HG03175 (cell line): ENCODE data around the gene KRTAP10-6.
"Not testable (repeated sequence)": the region's sequence is repeated elsewhere in the genome, so short reads cannot be mapped to it uniquely, and the experiment has no call there.

Source experiments
- ATAC-seq: cut with Tn5 transposase; IDR thresholded peaks from one replicate; pipeline ENCODE4 v1.9.1; 2021; ENCODE audit warnings: mild to moderate bottlenecking, moderate library complexity; ENCODE audit not compliant: unreplicated experiment

Gene KRTAP10-6

GRCh38 chr21:44564099-44564498 lies 28.2 kb downstream of the KRTAP10-6 start:
- no peak for ATAC-seq

GRCh38 chr21:44558695-44559094 lies 33.6 kb downstream of the KRTAP10-6 start, which contains the start of gene KRTAP10-3:
Gene KRTAP10-3, minus strand, starts transcription at chr21:44558795. Its CDS starts 80 bp downstream, at chr21:44558715.
- ATAC-seq = no peak

- not testable (repeated sequence) for ATAC-seq
These were observed 34.0 kb downstream of the KRTAP10-6 start for GRCh38 chr21:44558329-44558675.

GRCh38 chr21:44557491-44558328 lies 34.6 kb downstream of the KRTAP10-6 start:
- ATAC-seq = no peak

- ATAC-seq = no peak
These were observed 35.4 kb downstream of the KRTAP10-6 start for GRCh38 chr21:44556879-44557278.

- no peak for ATAC-seq
These were observed 37.0 kb downstream of the KRTAP10-6 start for GRCh38 chr21:44555200-44555875.

- no peak for ATAC-seq
These were observed 39.6 kb downstream of the KRTAP10-6 start for GRCh38 chr21:44552681-44553080.

- no peak for ATAC-seq
These were observed 40.2 kb downstream of the KRTAP10-6 start for GRCh38 chr21:44552136-44552535.

- ATAC-seq = no peak
These were observed 40.9 kb downstream of the KRTAP10-6 start, which contains the start of gene KRTAP10-2 for GRCh38 chr21:44551340-44551961. Gene KRTAP10-2, minus strand, starts transcription at chr21:44551505. Its CDS starts 47 bp downstream, at chr21:44551458.

GRCh38 chr21:44550807-44551206 lies 41.5 kb downstream of the KRTAP10-6 start:
- ATAC-seq = no peak

GRCh38 chr21:44550285-44550684 lies 42.0 kb downstream of the KRTAP10-6 start:
- ATAC-seq = not testable (repeated sequence)

- ATAC-seq = no peak
These were observed 42.6 kb downstream of the KRTAP10-6 start for GRCh38 chr21:44549525-44550211.

- ATAC-seq = no peak
These were observed 43.4 kb downstream of the KRTAP10-6 start for GRCh38 chr21:44548922-44549321.

GRCh38 chr21:44548381-44548780 lies 43.9 kb downstream of the KRTAP10-6 start:
- ATAC-seq = no peak

GRCh38 chr21:44547656-44548331 lies 44.5 kb downstream of the KRTAP10-6 start:
- ATAC-seq = no peak

GRCh38 chr21:44544566-44544965 lies 47.7 kb downstream of the KRTAP10-6 start:
- ATAC-seq = no peak

GRCh38 chr21:44542716-44543115 lies 49.6 kb downstream of the KRTAP10-6 start:
- ATAC-seq = no peak
